Measurements from ENCODE around the gene CARD14.
"Not testable (repeated sequence)": the region's sequence is repeated elsewhere in the genome, so short reads cannot be mapped to it uniquely, and the experiment has no call there.

CARD14 gene

DNA sequence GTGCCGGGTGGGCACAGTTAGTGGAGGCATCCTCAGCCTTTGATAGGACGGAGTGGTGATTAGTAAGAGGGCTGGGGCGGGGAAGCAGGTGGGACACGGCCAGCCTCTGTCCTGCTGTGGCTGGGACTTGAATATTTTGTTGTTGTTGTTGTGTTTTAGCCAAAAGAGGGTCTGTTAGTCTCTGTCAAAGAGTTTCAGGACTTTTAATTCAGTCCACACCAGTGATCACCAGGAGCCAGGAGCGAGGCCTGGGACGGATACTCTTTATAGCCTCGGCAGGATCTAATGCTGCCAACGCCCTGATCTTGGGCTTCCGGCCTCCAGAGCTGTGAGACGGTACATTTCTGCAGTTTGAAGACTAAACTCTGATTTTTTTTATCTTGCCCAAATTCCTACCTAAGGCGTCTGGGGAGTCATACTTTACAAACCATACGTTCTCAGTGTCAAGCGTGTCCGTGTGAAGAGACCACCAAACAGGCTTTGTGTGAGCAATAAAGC, 87.9 kb downstream of the CARD14 start:
- no peak for DNase-seq

DNA sequence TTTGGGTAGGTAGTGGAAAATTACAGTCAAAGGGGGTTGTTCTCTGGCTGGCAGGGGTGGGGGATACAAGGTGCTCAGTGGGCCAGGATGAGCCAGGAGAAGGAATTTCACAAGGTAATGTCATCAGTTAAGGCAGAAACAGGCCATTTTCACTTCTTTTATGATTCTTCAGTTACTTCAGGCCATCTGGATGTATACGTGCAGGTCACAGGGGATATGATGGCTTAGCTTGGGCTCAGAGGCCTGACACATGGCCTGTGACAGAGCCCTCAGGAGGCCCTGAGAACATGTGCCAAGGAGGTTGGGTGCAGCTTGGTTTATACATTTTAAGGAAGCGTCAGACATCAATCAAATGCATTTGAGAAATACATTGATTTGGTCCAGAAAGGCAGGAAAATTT, 88.5 kb downstream of the CARD14 start:
- not testable (repeated sequence) for DNase-seq
